Amniotic stem cell (primary cell): ENCODE data around the gene KDM7A.
"Not testable (repeated sequence)": the region's sequence is repeated elsewhere in the genome, so short reads cannot be mapped to it uniquely, and the experiment has no call there.

Experiments
- DNase-seq: peaks from one replicate; lab custom pipeline; 2025; lab: John Stamatoyannopoulos, UW

The KDM7A gene

DNA sequence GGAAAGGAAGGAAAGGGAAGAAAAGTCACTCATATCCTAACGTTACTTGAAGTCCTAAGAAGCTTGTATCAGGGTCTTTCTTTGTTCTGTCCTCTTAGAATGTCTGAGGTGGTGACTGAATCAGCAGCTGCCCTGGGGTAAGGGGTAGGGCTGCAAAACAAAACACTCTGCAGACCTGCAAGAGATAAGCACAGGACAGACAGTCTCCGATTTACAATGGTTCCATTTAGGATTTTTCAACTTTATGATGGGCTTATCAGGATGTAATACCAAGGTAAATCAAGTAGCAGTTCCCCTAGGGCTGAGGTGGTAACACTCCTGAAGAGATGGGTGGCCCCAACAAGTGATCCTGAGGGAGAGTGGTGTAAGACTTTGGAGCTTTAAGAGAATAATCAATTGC lies 16.5 kb downstream of the KDM7A start:
- no peak for DNase-seq

DNA sequence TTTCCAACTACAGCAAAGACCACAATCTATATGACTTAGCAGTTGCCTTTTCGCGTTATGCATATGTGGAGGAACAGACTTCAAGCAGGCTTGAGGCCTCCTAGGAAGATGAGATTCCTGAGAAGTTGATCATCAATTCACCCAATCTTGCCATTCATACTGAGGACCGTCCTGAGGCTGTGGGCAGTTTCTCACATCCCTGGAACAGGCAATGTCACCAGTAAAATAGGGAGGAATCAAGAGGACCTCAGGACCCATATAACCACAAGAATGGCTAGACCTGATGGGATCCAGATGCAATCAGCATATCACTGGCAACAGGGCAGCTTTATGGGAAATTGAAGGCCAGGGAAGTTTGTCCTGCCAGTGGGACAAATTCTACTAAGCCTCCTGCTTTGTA lies 17.3 kb downstream of the KDM7A start:
- peak; percentile 23 for DNase-seq

DNA sequence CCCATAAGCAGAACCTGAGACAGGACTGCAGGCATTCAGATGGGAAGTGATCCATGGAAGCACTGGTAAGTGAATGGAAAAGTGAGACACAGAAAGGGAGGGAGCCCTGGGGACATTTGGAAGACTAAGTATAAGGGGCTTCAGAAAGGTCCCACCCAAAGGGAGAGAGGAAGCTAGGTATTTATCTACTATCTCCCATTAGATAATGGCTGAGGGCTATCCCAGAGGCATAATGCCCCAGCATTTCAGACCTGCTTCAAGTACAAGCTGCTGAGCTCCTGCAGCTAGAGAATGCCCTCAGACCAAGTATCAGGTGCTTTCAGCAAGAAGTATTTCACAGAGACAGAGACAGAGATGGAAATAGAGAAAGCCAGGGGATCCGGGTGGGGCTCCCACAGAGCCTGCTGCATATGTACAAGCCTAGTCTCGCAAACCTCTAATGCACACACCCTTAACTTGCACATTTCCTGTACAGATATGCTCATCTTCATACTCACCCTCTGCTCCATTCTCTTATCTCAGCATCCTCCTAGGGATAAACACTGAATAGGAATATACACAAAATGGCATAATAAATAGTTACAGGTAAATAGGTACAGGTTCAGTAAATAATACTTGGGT lies 20.2 kb downstream of the KDM7A start:
- DNase-seq, result no peak

DNA sequence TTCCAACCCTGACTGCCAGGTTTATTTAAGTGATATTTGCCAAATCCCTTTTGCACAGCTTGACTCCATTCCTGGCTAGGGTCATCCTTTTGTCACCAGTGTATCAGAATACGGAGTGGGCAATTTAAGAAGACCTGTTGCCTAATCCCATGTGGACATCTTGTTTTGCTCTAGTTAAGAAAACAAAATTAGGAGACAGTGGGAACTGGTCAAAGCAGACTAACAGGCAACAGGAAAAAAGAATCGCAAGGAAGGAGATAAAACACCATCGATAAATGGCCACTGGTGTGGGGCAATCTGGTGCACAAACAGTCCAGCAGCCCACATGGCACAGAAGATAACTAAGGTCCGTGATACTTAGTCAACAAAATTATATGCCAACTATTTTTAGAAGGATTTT lies 21.4 kb downstream of the KDM7A start:
- DNase-seq, result no peak

DNA sequence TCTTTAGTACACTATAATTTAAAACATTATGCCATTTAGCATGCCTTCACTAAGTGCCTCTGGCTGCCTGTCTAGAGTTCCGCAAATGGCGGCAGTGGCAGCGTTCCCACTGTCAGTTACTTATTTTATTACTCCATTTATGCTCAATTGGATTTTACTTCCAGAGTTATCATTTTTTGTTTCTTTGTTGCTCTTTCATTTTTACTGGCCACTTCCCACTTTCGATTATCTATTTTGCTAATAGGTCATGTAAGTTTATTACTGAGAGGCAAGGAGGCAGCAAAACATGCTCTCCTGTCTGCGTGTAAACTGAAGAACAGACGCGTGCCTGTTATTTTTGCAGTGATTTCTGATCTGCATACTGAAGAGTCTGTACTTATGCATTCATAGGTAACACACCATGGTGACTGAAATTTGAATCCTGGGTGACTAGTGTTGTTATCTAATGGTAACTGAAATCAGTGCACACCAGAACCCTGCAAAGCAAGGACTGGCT lies 23.1 kb downstream of the KDM7A start:
- DNase-seq, result no peak

DNA sequence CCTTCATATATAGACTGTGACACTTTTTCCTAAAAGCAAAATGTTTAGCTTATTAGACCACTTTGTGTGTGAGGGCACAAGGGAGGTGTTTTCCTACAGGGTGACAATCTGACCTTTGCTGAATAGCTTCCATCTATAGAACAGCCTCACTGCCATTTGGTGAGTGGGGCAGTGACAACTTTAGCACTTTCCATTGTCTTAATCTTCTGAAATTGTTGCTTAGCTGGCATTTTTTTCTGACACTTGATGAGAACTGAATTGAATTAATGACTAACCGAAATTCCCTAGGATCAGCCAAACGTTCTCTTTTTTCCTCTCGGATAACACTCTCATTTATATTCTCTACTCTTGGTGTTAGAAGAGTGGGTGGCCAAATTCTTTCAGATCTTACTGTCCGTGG lies 30.2 kb downstream of the KDM7A start:
- no peak for DNase-seq

DNA sequence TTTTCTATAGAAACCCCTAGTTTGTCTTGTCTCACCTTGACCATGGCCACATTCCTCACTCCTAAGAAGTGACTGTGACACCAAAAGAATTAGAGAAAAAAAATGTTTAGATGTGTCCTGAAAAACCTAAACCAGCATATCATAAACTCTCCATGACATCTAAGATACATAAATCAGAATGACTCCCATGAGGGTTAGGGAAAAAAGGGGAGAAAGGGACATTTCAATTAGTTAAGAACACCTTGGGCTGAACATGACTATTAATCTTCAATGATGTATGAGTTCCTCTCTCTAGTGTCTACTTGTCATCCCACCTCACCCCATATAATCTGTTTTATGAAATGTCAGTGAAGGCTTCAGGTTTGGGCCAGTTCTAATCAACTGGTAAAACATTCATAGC lies 31.1 kb downstream of the KDM7A start:
- no peak for DNase-seq

DNA sequence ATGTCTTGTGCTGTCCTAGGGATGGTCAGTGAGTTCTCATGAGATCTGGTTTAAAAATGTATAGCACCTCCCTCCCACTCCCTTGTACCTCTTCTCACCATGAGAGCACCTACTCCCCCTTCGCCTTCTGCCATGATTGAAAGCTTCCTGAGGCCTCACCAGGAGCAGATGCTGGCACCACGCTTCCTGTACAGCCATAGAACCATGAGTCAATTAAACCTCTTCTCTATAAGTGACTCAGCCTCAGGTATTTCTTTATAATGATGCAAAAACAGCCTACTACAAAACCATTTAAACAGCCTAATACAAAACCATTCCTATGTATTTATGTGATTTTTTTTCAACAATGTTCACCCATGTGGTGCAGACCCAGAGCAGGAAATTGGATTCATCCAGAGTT lies 32.0 kb downstream of the KDM7A start:
- DNase-seq, result no peak

DNA sequence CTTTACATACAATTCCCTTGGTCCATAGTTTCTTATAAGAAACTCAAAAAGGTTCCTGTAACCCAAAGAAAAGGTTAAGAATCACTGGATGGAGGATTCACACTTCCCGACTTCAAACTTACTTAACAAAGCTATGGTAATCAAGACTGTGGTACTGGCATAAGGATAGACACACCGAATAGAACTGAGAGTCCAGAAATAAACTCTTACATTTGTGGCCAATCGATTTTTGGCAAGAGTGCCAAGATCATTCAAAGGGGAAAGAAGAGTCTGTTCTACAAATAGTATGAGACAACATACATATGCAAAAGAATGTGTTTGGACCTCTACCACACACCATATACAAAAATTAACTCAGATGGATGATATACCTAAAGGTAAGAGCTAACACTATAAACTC lies 32.8 kb downstream of the KDM7A start:
- no peak for DNase-seq

DNA sequence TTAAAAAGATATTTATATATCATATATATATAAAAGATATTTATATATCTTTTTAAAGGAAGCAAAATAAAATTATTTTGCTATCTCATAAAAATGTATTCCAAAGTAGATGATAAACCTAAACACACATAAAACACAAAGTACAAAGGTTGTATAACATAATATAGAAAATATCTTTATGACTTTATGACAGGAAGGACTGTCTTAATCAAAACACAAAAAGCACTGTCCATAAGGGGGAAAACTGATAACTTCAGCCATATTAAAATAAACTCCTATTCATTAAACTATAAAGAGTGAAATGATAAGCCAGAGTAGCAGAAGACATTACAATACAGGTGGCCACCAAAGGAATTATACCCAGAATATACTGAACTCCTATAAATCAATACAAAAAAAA lies 34.8 kb downstream of the KDM7A start:
- no peak for DNase-seq

DNA sequence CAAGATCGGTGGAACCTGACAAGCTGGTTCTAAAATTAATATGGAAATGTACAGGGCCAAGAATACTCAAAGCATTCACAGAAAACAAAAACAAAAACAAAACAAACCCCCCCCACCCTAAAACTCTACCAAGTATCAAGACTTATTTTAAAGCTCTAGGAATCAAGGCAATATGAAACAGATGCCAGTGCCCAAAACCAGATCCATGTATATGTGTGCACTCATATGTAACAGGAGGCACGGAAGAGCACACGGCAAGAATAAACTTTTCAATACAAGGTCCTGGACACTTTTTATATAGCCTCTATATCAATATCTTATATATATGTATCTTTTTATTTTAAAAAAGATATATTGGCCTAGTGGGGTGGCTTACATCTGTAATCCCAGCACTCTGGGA lies 35.5 kb downstream of the KDM7A start:
- no peak for DNase-seq

DNA sequence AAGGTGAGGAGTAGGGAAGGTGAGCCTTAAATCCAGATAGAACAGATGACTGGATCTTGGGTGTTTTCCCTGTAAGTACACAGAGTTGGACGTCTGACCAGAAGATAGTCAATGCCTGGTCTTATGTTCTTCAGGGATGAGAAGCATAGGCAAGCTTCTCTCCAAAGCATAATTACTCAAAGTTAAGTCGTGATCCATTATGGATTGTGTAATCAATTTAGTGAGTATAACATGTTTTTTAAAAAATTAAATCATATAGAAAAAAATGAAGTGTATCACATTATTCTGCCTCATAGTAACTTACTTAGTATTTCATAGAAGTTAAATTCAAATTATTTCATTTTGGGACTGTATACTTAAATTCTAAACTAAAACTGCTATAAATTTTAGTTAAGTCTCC lies 39.7 kb downstream of the KDM7A start:
- DNase-seq, result no peak

DNA sequence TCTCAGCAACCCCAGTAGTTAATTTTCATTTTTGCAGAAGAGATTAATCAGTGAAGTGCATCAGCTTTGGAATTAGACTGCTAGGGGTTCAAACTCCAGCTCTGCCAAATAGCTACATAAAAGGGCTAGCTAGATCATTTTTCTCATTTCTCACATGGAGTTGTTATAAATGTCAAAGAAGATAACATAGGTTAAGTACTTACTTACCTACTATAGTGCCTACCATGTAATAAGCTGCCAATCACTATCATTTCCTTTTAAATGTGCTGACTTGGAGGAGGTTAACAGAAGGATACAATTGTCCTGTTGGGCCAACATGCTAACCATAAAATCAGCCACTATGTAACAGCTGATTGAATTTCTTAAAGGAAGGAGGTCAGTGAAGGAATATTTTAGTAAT lies 40.7 kb downstream of the KDM7A start:
- DNase-seq, result no peak

DNA sequence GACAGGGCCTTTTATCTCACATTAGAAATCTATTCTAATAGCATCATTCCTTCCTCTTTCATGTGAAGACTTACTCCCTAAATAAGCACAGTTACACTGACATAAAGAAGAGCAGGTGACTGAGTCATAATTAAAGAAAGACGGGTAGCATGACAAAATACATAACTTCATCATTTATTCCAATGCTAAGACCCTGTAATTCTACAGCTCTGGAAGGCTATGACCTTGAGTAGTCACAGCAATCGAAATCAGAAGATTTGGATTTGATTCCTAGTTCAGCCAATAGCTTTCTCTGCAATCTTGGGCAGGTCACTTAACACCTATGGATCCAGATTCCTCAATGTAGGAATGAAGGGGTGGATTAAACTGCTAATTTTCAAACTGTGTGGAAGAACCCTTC lies 42.7 kb downstream of the KDM7A start:
- DNase-seq, result no peak

DNA sequence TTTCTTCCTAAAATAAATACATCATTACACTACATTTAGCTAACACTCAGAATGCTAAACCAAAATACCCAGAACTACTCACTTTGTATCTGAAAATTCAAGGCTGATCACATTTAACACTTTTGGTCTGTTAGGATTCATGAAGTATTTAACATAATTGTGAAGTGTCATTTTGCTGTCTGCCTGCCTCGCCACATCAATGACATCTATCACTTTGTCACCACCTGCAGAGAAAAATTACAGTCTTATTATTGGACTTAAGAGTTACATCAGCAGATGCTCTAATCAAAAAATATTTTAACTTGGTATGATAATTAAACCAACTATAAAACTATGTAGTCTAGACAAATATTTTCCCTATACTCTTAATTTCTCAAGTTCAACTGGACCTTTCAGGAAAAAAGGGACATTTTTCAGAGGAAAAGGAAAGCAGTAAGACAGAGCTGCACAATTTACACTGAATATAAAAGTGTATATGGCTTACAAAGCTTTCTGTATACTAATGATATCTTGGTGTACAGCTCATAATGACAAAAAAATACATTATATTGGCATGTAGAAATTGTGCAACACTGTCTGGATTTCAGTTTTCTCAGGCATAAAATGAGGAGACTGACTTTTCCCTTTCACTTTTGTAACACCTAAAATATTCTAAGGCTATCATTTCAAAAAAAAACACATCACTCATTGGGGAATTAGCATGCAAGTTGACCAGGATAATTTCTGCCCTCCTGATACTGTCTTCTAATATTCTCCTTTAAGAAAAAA lies 49.2 kb downstream of the KDM7A start:
- no peak for DNase-seq

DNA sequence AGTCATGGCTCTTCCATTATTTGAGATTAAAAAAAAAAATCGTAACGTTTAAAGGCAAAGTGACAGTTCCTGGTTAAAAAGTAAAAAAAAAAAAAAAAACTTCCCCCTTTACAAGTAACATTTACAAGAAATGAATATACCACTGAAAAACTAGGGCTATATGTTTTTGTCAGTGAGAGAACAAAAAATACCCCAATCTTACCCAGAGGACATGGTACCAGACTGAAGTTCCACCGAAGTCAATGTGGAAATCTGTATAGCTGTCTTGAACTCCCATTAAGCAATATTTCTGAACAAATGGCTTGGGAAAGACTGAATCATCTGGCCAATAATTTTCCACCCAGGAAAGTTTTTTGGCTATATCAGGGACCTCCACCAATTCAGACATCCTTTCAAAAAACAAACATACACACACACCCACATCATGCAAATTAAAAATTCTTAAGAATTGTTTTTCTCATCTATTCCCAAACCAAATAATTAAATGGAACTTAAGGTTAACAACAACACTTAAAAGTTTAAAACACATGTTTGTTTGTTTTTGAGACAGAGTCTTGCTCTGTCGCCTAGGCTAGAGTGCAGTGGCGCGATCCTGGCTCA lies 50.2 kb downstream of the KDM7A start:
- DNase-seq, result no peak

DNA sequence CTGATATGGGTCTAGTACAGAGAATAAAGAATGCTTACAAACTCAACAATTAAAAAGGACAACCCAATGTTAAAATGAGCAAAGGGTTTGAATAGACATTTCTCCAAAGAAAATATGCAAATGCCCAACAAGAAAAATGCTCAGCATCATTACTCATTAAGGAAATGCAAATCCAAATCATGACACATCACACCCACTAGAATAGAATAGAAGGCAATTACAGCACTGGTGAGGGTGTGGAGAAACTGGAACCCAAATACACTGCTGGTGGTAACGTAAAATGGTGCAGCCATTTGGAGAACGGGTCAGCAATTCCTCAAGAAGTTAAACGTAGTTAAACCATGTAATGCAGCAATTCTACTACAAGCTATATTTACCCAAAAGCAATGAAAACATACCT lies 53.8 kb downstream of the KDM7A start:
- DNase-seq, result no peak

DNA sequence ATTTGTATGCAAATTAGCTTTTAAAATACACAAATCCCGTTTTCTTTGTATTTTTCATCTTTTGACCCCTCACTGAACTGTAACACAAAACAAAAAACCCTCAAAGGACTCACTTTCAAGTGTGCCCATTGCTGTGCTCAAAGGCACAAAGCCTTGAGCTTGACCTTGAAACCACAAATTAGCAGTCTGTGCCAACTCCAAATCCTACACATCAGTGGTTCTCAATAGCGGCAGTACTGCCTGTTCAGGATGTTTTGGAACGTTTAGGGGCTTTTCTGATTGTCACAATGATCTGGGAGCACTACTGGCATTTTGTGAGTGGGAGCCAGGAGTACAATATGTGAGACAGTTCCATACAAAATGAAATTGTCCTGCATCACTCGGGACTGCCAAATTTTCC lies 55.5 kb downstream of the KDM7A start:
- DNase-seq, result no peak

DNA sequence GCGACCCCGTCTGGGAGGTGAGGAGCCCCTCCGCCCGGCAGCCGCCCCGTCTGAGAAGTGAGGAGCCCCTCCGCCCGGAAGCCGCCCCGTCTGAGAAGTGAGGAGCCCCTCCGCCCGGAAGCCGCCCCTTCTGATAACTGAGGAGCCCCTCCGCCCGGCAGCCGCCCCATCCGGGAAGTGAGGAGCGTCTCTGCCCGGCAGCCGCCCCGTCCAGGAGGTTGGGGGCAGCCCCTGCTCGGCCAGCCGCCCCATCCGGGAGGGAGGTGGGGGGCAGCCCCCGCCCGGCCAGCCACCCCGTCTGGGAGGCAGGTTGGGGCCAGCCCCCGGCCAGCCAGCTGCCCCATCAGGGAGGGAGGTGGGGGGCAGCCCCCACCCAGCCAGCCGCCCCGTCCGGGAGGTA lies 62.0 kb downstream of the KDM7A start:
- not testable (repeated sequence) for DNase-seq

DNA sequence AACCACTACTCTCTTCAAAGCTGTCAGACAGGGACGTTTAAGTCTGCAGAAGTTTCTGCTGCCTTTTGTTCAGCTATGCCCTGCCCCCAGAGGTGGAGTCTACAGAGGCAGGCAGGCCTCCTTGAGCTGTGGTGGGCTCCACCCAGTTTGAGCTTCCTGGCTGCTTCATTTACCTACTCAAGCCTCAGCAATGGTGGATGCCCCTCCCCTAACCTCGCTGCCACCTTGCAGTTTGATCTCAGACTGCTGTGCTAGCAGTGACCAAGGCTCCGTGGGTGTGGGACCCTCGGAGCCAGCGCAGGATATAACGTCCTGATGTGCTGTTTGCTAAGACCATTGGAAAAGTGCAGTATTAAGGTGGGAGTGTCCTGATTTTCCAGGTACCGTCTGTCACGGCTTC lies 68.0 kb downstream of the KDM7A start:
- not testable (repeated sequence) for DNase-seq

DNA sequence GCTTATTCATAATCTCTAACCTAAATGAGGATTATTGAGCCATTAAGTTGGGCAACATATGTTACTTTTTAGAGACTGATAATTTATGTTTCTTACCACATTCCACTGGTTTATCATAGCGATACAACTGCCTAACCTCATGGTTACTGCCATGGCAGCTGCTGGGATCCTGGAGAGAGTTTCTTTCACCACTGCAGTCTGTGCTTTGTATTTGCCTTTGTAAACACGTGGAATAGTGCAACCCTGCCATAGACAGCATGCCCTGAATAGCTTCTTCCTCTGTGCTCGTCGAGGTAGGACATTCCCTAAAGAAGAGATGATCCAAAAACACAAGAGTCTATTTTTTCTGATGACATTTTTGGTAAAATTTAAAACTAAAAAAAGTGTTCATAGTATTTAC lies 80.3 kb downstream of the KDM7A start:
- no peak for DNase-seq

DNA sequence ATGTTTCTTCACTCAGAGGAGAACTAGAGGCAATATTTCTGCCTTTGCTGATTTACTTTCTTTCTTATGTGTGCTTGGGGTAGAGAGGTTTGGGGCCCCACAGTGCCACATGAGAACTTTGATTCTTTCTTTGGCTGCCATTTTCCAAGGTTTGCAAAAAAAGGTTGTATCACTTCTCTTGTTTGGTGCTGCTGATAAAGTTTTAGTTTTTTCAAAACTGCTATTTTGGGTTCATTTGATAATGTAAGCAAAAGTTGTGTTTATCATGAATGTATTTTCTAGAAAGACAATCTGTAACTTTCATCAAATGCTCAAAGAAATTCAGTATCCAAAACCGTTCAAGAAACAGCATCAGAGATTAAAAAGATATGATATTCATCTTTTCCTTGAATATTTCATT lies 83.4 kb downstream of the KDM7A start:
- DNase-seq, result no peak

DNA sequence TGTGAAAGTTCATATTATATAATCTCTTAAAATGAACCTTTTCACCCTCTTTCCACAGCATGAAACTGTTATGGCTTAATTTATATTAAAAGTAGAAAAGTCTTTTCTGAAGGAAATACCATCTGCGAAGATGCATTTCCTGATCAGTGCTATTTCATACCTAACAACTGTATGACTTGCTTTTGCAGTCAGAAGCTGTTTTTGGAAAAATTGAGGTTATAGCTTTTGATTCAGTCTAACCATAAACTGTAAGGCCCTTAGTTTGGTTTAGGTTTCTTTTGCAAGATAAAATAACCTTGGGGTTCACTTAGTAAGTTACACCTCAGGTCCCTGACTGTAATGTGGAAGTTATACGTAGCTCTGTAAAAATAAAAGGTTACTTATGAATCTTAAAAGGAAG lies 91.3 kb downstream of the KDM7A start:
- DNase-seq, result no peak

DNA sequence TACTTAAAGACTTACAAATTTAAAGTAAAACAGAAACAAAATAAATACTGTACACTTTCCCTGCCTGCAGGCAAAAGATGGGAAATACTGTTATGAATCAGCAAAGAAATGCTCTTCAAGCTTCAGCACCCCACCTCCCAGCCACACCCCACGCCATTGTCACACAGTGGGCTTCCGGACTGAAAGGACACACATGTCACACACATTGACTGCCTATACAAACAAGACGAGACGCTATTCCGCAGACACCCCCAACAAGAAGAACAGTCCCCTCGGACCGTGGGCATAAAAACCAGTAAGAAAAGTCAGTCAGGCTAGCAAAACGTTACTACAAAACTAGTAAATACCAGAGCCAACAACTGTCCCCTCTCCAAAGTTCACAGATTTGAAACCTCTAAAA lies 91.8 kb downstream of the KDM7A start:
- no peak for DNase-seq
